Gastrocnemius medialis (tissue), 4 donors: Measurements from ENCODE around the gene COX14. TPM values are rescaled to one million over a fixed set of nuclear protein-coding genes. Genes with fewer than 3 reads are reported as not detected.

Experiments used
- ATAC-seq, 2 donors: fragments of 150-250 bp; one replicate each; pipeline ENCODE4 v1.9.1; 2016
- DNase-seq, 2 donors: peaks; one replicate each; pipeline ENCODE4 v3.0.0-alpha.2; 2019
- H3K27ac ChIP-seq, 4 donors: fragments of 200-600 bp; sonication (generic); 1 replicate in 1 of 4; 2 replicates in 3 of 4; pipeline ENCODE4 v1.5.1; 2016 to 2018; ENCODE audit warnings: mild to moderate bottlenecking in 2 of 4, moderate library complexity in 1 of 4
- H3K27me3 ChIP-seq, 3 donors: fragments of 200-600 bp; sonication (generic) in 2 of 3; 1 replicate in 1 of 3; 2 replicates in 2 of 3; pipeline versions ENCODE4 v1.5.1 to v1.6.0; 2016 to 2019; ENCODE audit warnings: mild to moderate bottlenecking in 1 of 3, moderate library complexity in 1 of 3
- H3K36me3 ChIP-seq, 2 donors: fragments of 200-600 bp; sonication (generic) in 1 of 2; one replicate each; pipeline ENCODE4 v1.5.1; 2017 to 2018
- H3K4me1 ChIP-seq, 2 donors: fragments of 200-600 bp; sonication (generic) in 1 of 2; one replicate each; pipeline ENCODE4 v1.5.1; 2016 to 2017; ENCODE audit warnings: mild to moderate bottlenecking in 2 of 2
- H3K4me3 ChIP-seq, 4 donors: fragments of 200-600 bp; sonication (generic) in 3 of 4; 1 replicate in 1 of 4; 2 replicates in 3 of 4; pipeline ENCODE4 v1.5.1; 2016 to 2019; ENCODE audit warnings: mild to moderate bottlenecking in 2 of 4
- H3K9me3 ChIP-seq, 3 donors: fragments of 200-600 bp; sonication (generic) in 2 of 3; 1 replicate in 1 of 3; 2 replicates in 2 of 3; pipeline ENCODE4 v1.5.1; 2016 to 2019
- POLR2A ChIP-seq, 2 donors: fragments of 450-650 bp; IDR thresholded peaks; one replicate each; pipeline ENCODE4 v1.6.1; 2017; ENCODE audit warnings: antibody characterized with exemption in 2 of 2, mild to moderate bottlenecking in 2 of 2, moderate library complexity in 2 of 2
- in situ Hi-C, 4 donors: fragments of 200-750 bp; cut with MboI; loops; one replicate each; pipeline versions ENCODE4 v1.15.0 to v1.8.0; 2017; ENCODE audit warnings: low sequenced_read_pairs in 4 of 4
- intact Hi-C: fragments of 100-400 bp; cut with DNase I; formaldehyde crosslinking; loops from one replicate; pipeline ENCODE4 v1.15.1; 2023; ENCODE audit warnings: low total_unique reads
- total RNA-seq, 4 donors: library from RNA; depleted of rRNA; stranded (reverse); fragments of >200 nt; gene quantifications; one replicate each; pipeline versions ENCODE4 v1.1.0 to v1.2.3, GENCODE V29; 2016
- TF ChIP-seq, protein P1 (sequence below), 5 experiments: fragments of 450-650 bp in 3 of 5; fragments of 200-600 bp in 2 of 5; sonication (generic) in 2 of 5; IDR thresholded peaks in 4 of 5; conservative IDR thresholded peaks in 1 of 5; 1 replicate in 4 of 5; 2 replicates in 1 of 5; pipeline ENCODE4 v1.5.1; 2016 to 2019; ENCODE audit warnings: antibody characterized with exemption in 5 of 5, mild to moderate bottlenecking in 3 of 5, moderate library complexity in 3 of 5

The COX14 gene
- 100 to 1,000 TPM in 3 of 4 donors, 10 to 100 TPM in 1; 98.8 to 137 (median 106) TPM for total RNA-seq

DNA sequence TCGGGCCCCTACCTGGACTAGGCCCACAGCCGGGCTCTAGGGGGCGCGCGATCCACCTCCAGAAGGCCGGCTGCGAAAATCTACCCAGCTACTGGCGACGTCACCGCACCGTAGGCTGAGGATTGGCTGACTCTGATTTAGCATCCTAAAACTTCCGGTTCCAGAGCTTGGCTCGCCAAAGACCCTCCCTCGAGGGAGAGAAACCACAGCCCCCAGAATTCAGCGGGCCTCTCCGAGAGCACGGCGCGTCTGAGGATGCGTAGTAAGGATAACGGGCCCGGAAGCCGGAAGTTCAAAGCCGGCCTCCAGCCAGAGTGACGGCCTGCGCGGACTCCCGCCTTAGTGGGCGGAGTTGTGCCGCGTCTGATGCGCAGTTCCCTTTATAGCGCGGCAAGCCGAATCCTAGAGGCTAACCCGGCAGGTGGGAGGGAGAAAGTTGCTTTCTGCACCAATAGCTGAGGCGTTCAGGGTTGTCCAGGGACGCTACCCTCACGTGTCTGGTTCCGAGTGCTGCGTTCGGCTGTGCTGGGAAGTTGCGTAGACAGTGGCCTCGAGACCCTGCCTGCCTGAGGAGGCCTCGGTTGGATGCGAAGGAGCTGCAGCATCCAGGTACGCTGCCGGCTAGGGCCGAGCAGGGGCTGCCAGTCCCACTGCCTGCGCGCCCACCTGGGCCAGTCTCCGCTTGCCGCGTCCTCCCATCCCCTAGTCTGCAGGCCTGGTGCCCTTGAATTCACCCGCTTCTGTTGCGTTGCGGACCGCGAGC is at the start of gene COX14:
Gene COX14, plus strand, starts transcription at position 544 of the 763 bp plus-strand sequence. CDS start 7,808 bp downstream, outside the sequence.
- peak; percentile 99 for DNase-seq
- Histone ChIP-seq H3K27ac (peak within 1 kb of the TSS; percentile 92 to 95 (median 95)), H3K36me3 (peaks cover 0 to 3% of the 10 kb centered on the region in 2 donors), H3K4me1 (peaks cover 67 to 83% of the 10 kb centered on the region in 2 donors), H3K4me3 (peak within 1 kb of the TSS; percentile 78 to 96 (median 87)), H3K9me3 (no peaks in the 10 kb centered on the region), H3K27me3 (no peaks in the 10 kb centered on the region)
- peak; percentile 76 to 90 for ATAC-seq
- TF ChIP-seq, protein P1, sequence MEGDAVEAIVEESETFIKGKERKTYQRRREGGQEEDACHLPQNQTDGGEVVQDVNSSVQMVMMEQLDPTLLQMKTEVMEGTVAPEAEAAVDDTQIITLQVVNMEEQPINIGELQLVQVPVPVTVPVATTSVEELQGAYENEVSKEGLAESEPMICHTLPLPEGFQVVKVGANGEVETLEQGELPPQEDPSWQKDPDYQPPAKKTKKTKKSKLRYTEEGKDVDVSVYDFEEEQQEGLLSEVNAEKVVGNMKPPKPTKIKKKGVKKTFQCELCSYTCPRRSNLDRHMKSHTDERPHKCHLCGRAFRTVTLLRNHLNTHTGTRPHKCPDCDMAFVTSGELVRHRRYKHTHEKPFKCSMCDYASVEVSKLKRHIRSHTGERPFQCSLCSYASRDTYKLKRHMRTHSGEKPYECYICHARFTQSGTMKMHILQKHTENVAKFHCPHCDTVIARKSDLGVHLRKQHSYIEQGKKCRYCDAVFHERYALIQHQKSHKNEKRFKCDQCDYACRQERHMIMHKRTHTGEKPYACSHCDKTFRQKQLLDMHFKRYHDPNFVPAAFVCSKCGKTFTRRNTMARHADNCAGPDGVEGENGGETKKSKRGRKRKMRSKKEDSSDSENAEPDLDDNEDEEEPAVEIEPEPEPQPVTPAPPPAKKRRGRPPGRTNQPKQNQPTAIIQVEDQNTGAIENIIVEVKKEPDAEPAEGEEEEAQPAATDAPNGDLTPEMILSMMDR (IDR thresholded peaks at IDR 0.05 in 4 of 5, conservative IDR thresholded peaks at IDR 0.05 in 1 of 5) = peak; percentile 70 to 98 (median 90)
- TF ChIP-seq POLR2A (IDR thresholded peaks at IDR 0.05) = peak; percentile 97 to 99
- in situ Hi-C loops = no loop called here
- intact Hi-C loops = loop anchor here (1.0 to 5.0 kb wide), 6 partner anchors 27 to 370 kb away; partner anchors contain the start of genes CERS5, LARP4, RACGAP1 and SMARCD1

DNA sequence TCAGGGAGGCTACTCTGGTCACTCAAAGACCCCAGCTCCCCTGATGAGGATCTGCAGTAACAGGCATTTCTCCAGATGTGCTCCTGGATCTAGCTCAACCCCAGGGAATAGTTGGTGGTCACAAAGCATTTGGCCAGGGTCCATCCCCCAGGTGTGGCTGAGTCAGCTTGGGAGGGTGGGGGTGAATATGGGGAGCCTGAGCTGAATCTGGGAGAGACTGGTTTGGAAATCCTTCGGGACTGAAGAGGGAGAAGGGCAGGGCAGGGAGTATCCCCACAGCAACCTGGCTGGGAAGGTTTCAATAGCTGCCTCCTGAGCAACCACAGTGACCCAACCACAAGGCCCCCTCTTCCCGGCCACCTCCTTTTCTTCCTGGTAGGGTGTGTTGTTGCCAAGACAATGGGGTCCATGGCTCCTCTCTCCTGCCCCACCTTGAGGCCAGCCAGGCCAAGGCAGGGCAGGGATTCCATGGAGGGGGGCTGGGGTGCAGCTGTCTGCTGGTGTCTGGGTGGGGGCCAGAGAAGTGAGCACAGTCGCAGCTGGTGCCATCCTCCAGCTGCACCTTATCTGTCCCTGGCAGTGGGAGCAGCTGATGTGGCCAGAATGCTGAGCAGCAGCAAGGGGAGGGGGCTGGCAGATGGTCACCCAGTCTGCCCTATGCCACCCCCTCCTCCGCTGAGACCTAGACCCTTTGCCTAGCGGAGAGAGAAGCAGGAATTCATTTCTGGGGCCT is 49.1 kb upstream of the COX14 start:
- in situ Hi-C loops (no loop called here), intact Hi-C loops (no loop called here)
- ATAC-seq = no peak

DNA sequence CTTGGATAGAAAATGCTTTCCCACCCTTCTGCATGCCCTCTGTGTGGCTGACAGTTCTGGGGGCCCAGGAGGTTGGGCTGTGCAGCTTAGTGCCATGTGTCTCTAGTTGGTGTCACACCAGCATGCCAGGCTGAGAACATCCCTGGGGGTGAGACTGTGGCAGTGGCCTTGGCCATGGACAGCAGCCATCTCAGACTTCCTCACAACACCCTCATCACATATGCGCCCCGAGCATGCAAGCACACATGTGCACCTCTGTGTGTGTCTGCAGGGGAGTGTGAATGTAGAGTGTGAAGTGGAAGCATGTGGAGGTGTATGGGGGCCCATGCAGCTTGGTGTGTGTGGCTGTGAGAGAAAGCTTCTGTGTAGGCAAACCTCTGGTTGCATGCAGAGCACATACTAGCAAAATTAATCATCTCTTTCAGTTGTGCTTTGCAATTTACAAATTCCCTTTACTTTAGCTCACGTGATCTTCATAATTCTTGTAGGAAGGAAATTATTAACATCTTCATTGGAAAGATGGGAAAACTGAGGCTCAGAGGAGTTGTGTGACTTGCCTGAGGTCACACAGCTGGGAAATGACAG is 46.2 kb upstream of the COX14 start:
- no peak overlapping the region for H3K27ac ChIP-seq
- DNase-seq = no peak
- TF ChIP-seq POLR2A (IDR thresholded peaks at IDR 0.05) = no peak
- TF ChIP-seq, protein P1 (IDR thresholded peaks at IDR 0.05 in 4 of 5, conservative IDR thresholded peaks at IDR 0.05 in 1 of 5) = no peak
- no peaks in the 10 kb centered on the region for H3K9me3 ChIP-seq
- no peaks in the 10 kb centered on the region for H3K27me3 ChIP-seq
- H3K4me1 ChIP-seq = no peaks in the 10 kb centered on the region
- no peak for ATAC-seq
- no peak overlapping the region for H3K4me3 ChIP-seq
- no peaks in the 10 kb centered on the region for H3K36me3 ChIP-seq
- in situ Hi-C loops (loop anchor here in 1 of 4 donors (5.0 kb wide), 1 partner anchor 94 kb away; the partner anchor contains the start of gene AQP6), intact Hi-C loops (no loop called here)

More for the DNA sequence above, 49.1 kb upstream of the COX14 start:
- TF ChIP-seq, protein P1 (IDR thresholded peaks at IDR 0.05 in 4 of 5, conservative IDR thresholded peaks at IDR 0.05 in 1 of 5) = no peak
- TF ChIP-seq POLR2A (IDR thresholded peaks at IDR 0.05) = no peak
- Histone ChIP-seq H3K27me3 (no peaks in the 10 kb centered on the region), H3K4me1 (no peaks in the 10 kb centered on the region), H3K4me3 (no peak overlapping the region), H3K9me3 (no peaks in the 10 kb centered on the region), H3K36me3 (no peaks in the 10 kb centered on the region), H3K27ac (no peak overlapping the region)
- DNase-seq = no peak

DNA sequence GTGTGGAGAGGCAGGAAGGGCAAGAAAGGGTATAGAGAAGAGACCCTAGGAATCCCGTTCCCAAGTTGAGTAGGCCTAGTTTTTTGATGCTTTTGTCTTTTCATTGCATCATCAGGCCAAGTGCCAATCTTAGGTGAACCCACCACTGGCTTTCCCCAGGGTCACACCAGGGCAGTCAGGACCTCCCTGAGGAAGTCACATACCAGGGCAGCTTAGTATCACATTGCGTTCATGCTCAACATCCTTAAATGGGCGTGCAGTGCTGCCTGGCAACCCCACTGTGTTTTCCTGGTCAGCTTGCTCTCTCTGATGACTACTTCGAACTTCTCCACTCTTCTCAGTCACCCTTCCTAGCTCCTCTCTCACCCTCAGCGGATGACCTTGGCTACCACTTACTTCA is 45.6 kb upstream of the COX14 start:
- no peak for DNase-seq
- TF ChIP-seq, protein P1 (IDR thresholded peaks at IDR 0.05 in 4 of 5, conservative IDR thresholded peaks at IDR 0.05 in 1 of 5) = no peak
- TF ChIP-seq POLR2A (IDR thresholded peaks at IDR 0.05) = no peak

More for the DNA sequence above, 45.6 kb upstream of the COX14 start:
- H3K4me1 ChIP-seq = no peaks in the 10 kb centered on the region
- no peak overlapping the region for H3K4me3 ChIP-seq
- no peaks in the 10 kb centered on the region for H3K9me3 ChIP-seq
- intact Hi-C loops = no loop called here
- H3K27me3 ChIP-seq = no peaks in the 10 kb centered on the region
- in situ Hi-C loops = loop anchor here in 1 of 4 donors (5.0 kb wide), 1 partner anchor 94 kb away; the partner anchor contains the start of gene AQP6
- no peak for ATAC-seq
- no peak overlapping the region for H3K27ac ChIP-seq
- no peaks in the 10 kb centered on the region for H3K36me3 ChIP-seq
